Neutrophil (primary cell): Measurements from ENCODE around the gene STARD3NL.
"Not testable (repeated sequence)": the region's sequence is repeated elsewhere in the genome, so short reads cannot be mapped to it uniquely, and the experiment has no call there.

Source experiments
- H3K27ac ChIP-seq: fragments of 200-600 bp; sonication (generic); 2 replicates; pipeline ENCODE4 v1.5.1; 2016; ENCODE audit warnings: mild to moderate bottlenecking, moderate library complexity
- H3K27me3 ChIP-seq: fragments of 200-600 bp; sonication (generic); 2 replicates; pipeline ENCODE4 v1.6.0; 2016; ENCODE audit warnings: mild to moderate bottlenecking
- H3K36me3 ChIP-seq: fragments of 200-600 bp; sonication (generic); 2 replicates; pipeline ENCODE4 v1.5.1; 2017
- H3K4me1 ChIP-seq, 2 experiments: fragments of 200-600 bp in 1 of 2; sonication (generic) in 1 of 2; 1 replicate in 1 of 2; 2 replicates in 1 of 2; pipeline versions ENCODE4 v1.5.1 to v1.6.1; 2013 to 2016; ENCODE audit warnings: low read depth in 1 of 2, low read length in 1 of 2, mild to moderate bottlenecking in 1 of 2, moderate library complexity in 1 of 2; ENCODE audit not compliant: control insufficient read depth in 1 of 2, insufficient read depth in 1 of 2
- H3K4me3 ChIP-seq, 2 experiments: fragments of 200-600 bp in 1 of 2; sonication (generic) in 1 of 2; 1 replicate in 1 of 2; 2 replicates in 1 of 2; pipeline ENCODE4 v1.5.1; 2013 to 2016; ENCODE audit warnings: low read depth in 1 of 2, low read length in 1 of 2, mild to moderate bottlenecking in 1 of 2, moderate library complexity in 1 of 2
- H3K9me3 ChIP-seq: fragments of 200-600 bp; sonication (generic); 2 replicates; pipeline ENCODE4 v1.5.1; 2016
- CTCF ChIP-seq: fragments of 200-600 bp; sonication (generic); IDR thresholded peaks from 2 replicates; pipeline ENCODE4 v1.5.1; 2016; ENCODE audit warnings: antibody characterized with exemption

The STARD3NL gene

GRCh38 chr7:38248069-38248567 lies 70.1 kb downstream of the STARD3NL start:
- no peaks in the 10 kb centered on the region for H3K9me3 ChIP-seq
- H3K27me3 ChIP-seq, result no peaks in the 10 kb centered on the region
- H3K4me3 ChIP-seq, result no peak overlapping the region
- peaks cover 8 to 10% of the 10 kb centered on the region in 2 experiments for H3K4me1 ChIP-seq
- no peak overlapping the region for H3K27ac ChIP-seq
- H3K36me3 ChIP-seq, result no peaks in the 10 kb centered on the region
- no peak for TF ChIP-seq CTCF

GRCh38 chr7:38249849-38250248 lies 71.8 kb downstream of the STARD3NL start:
- Histone ChIP-seq H3K4me1 (peaks cover 10 to 13% of the 10 kb centered on the region in 2 experiments), H3K27ac (peak overlapping the region; percentile 42)
- H3K36me3 ChIP-seq, H3K27me3 ChIP-seq, H3K9me3 ChIP-seq, H3K4me3 ChIP-seq: not testable (repeated sequence)

GRCh38 chr7:38257350-38257677 lies 79.3 kb downstream of the STARD3NL start:
- no peak for TF ChIP-seq CTCF
- Histone ChIP-seq H3K9me3 (no peaks in the 10 kb centered on the region), H3K36me3 (no peaks in the 10 kb centered on the region), H3K27ac (peak overlapping the region; percentile 81), H3K4me3 (peak overlapping the region in 1 of 2 experiments; percentile 42), H3K27me3 (no peaks in the 10 kb centered on the region), H3K4me1 (peaks cover 47 to 48% of the 10 kb centered on the region in 2 experiments)

GRCh38 chr7:38259157-38259556 lies 81.1 kb downstream of the STARD3NL start:
- H3K4me3 ChIP-seq, H3K36me3 ChIP-seq, H3K27ac ChIP-seq, H3K27me3 ChIP-seq, H3K9me3 ChIP-seq: not testable (repeated sequence)
- peaks cover 41 to 43% of the 10 kb centered on the region in 2 experiments for H3K4me1 ChIP-seq

- peaks cover 21 to 23% of the 10 kb centered on the region in 2 experiments for H3K4me1 ChIP-seq
- H3K4me3 ChIP-seq, H3K36me3 ChIP-seq, H3K27me3 ChIP-seq, H3K27ac ChIP-seq, H3K9me3 ChIP-seq: not testable (repeated sequence)
Measured at GRCh38 chr7:38261601-38262000, 83.6 kb downstream of the STARD3NL start.

- not testable (repeated sequence) for H3K27ac ChIP-seq, H3K4me3 ChIP-seq, H3K27me3 ChIP-seq, H3K9me3 ChIP-seq, H3K36me3 ChIP-seq
- H3K4me1 ChIP-seq, result peaks cover 16 to 18% of the 10 kb centered on the region in 2 experiments
Measured at GRCh38 chr7:38262026-38262425, 84.0 kb downstream of the STARD3NL start.

- H3K9me3 ChIP-seq, result no peaks in the 10 kb centered on the region
- no peaks in the 10 kb centered on the region for H3K27me3 ChIP-seq
- no peaks in the 10 kb centered on the region for H3K36me3 ChIP-seq
- no peak for TF ChIP-seq CTCF
- H3K4me3 ChIP-seq, result no peak overlapping the region
- no peak overlapping the region for H3K27ac ChIP-seq
- peaks cover 11 to 13% of the 10 kb centered on the region in 2 experiments for H3K4me1 ChIP-seq
Measured at GRCh38 chr7:38262545-38262944, 84.5 kb downstream of the STARD3NL start.

- H3K36me3 ChIP-seq, H3K9me3 ChIP-seq, H3K27ac ChIP-seq, H3K4me1 ChIP-seq, H3K4me3 ChIP-seq, H3K27me3 ChIP-seq: not testable (repeated sequence)
Measured at GRCh38 chr7:38263274-38263673, 85.2 kb downstream of the STARD3NL start.

- H3K4me1 ChIP-seq, H3K9me3 ChIP-seq: not testable (repeated sequence)
Measured at GRCh38 chr7:38264602-38265001, 86.6 kb downstream of the STARD3NL start.

GRCh38 chr7:38265958-38266357 lies 87.9 kb downstream of the STARD3NL start:
- H3K4me1 ChIP-seq, H3K36me3 ChIP-seq, H3K9me3 ChIP-seq, H3K27ac ChIP-seq, H3K4me3 ChIP-seq, H3K27me3 ChIP-seq: not testable (repeated sequence)

More at GRCh38 chr7:38264602-38265001, 86.6 kb downstream of the STARD3NL start:
- H3K27ac ChIP-seq, H3K4me3 ChIP-seq, H3K27me3 ChIP-seq, H3K36me3 ChIP-seq: not testable (repeated sequence)

- not testable (repeated sequence) for H3K27me3 ChIP-seq, H3K36me3 ChIP-seq, H3K9me3 ChIP-seq, H3K4me3 ChIP-seq
- Histone ChIP-seq H3K4me1 (peaks cover 30 to 33% of the 10 kb centered on the region in 2 experiments), H3K27ac (peak overlapping the region; percentile 29)
Measured at GRCh38 chr7:38269704-38270346, 91.8 kb downstream of the STARD3NL start.
